Fibroblast of mammary gland (primary cell): ENCODE results near the gene DNAAF8.

Source experiments
- DNase-seq: peaks from one replicate; pipeline ENCODE4 v3.0.0-alpha.2; 2010; ENCODE audit warnings: low read depth
- H3K4me3 ChIP-seq: 2 replicates; pipeline ENCODE4 v1.5.1; 2011; ENCODE audit warnings: low read depth, mild to moderate bottlenecking, low read length, moderate library complexity; ENCODE audit not compliant: control insufficient read depth
- TF ChIP-seq, protein P1 (sequence below): conservative IDR thresholded peaks from 2 replicates; pipeline ENCODE4 v1.5.1; 2011; ENCODE audit warnings: low read depth, low read length, inconsistent platforms; ENCODE audit not compliant: control insufficient read depth, insufficient read depth

DNAAF8 gene

DNA sequence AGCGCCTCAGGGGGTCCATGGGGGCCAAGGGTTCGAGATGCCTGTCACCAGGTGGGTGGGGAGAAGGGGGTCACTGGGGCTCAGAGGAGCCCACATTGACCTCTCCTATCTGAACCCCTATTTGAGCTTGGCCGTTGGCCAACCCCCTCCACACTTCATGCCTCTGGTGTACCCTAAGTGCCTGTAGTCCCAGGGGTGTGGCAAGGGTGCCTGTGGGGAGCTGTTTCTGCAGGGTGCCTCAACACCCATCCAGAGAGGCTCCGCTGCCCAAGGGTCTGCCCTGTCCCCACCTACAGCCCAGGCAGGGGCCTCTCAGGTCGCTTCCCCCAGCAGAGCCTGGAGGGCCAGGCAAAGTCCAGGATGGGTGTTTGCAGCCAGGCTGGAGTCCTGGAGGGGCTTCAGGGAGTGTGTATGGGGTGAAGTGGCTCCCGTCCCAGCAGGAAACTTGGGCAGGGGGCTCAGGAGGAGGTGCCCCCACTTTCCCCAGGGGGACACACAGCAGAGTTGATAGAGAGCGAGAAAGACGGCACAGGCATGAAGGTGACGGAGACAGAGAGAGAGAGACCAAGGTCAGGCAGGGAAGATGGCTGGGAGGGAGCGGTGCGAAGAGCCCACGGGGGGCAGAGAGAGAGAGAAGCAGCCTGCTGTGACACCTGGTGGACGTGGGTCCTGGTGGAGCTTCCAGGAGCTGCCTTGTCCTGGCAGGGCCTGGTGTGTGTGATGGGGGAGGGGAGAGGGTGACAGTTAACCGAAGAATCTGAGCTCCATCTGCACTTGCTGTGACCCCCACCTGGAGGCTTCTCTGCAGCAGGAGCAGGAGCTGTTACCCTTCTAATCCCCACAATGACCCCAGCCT is 53.5 kb downstream of the DNAAF8 start, which contains the start of gene SEPTIN12:
SEPTIN12 (minus strand) TSS at position 719 of the 856 bp plus-strand sequence; CDS start at position 19, 700 bp downstream.
- TF ChIP-seq, protein P1, sequence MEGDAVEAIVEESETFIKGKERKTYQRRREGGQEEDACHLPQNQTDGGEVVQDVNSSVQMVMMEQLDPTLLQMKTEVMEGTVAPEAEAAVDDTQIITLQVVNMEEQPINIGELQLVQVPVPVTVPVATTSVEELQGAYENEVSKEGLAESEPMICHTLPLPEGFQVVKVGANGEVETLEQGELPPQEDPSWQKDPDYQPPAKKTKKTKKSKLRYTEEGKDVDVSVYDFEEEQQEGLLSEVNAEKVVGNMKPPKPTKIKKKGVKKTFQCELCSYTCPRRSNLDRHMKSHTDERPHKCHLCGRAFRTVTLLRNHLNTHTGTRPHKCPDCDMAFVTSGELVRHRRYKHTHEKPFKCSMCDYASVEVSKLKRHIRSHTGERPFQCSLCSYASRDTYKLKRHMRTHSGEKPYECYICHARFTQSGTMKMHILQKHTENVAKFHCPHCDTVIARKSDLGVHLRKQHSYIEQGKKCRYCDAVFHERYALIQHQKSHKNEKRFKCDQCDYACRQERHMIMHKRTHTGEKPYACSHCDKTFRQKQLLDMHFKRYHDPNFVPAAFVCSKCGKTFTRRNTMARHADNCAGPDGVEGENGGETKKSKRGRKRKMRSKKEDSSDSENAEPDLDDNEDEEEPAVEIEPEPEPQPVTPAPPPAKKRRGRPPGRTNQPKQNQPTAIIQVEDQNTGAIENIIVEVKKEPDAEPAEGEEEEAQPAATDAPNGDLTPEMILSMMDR = no peak
- no peak within 1 kb of the TSS for H3K4me3 ChIP-seq
- no peak for DNase-seq

DNA sequence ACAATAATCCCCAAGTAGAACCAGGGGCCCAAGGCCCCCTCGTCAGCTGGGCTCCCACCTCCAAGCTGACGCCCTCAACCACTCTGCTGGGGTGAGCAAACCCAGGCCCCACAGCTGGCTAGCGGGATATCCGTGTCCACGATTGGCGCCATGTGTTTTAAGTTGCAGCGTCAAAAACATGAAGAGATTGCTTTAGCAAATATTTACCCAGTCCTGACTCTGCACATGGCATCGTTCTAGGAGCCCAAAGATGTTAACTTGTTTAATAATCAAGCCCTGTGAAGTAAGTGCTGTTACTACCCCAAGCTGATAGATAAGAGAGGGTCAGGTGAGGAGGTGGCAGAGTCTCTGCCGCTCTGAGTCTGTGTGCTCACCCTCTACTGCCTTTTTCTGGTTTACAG is 54.2 kb downstream of the DNAAF8 start:
- no peak overlapping the region for H3K4me3 ChIP-seq
- TF ChIP-seq, protein P1 = no peak

DNA sequence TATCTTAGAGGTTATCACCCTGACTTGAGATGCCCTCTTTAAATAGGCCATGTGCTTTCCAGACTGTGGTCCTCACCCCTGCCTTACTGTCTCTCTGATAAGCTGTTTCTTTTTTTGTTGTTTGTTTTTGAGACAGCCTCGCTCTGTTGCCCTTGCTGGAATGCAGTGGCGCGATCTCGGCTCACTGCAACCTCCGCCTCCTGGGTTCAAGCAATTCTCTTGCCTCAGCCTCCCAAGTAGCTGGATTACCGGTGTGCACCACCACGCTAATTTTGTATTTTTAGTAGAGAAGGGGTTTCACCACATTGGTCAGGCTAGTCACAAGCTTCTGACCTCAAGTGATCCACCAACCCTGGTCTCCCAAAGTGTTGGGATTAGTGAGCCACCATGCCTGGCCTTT is 54.6 kb downstream of the DNAAF8 start:
- TF ChIP-seq, protein P1 = no peak
- no peak overlapping the region for H3K4me3 ChIP-seq
- DNase-seq = no peak

More for the DNA sequence above, 54.2 kb downstream of the DNAAF8 start:
- no peak for DNase-seq

DNA sequence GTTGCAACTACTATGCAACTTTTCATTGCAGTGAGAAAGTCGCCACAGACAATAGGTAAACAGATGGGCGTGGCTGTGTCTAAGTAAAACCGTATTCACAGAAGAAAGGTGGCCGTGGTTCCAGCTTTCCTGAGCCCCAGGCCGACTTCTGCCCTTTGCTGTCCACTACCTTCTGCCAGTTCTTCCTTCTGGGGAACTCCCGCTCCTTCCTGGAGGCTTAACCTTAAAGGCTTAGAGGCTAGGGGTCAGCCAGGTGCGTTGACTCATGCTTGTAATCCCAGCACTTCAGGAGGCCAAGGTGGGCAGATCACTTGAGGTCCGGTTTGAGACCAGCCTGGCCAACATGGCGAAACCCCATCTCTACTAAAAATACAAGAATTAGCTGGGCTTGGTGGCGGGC is 55.9 kb downstream of the DNAAF8 start:
- no peak for DNase-seq
- TF ChIP-seq, protein P1 = no peak
- no peak overlapping the region for H3K4me3 ChIP-seq

DNA sequence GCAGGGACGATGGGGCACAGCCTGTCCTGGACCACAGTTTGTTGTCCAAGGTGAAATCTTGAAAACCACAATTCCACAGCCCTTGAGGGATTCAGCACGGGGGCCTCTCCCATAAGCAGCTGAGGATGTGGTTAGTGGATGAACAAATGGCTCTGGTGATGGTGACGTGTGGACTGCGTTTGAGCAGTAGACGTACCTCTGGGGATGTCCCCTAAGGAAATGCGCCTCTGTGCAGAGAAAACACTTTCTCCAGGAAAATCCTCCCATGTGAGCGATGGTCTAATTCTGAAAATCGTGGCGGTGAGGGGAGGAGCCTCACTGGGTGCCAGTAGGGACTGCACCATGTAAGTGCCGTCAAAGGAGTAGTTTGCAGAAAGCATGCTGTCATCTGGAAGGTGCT is 56.5 kb downstream of the DNAAF8 start:
- TF ChIP-seq, protein P1 = no peak
- no peak overlapping the region for H3K4me3 ChIP-seq
- DNase-seq = no peak

DNA sequence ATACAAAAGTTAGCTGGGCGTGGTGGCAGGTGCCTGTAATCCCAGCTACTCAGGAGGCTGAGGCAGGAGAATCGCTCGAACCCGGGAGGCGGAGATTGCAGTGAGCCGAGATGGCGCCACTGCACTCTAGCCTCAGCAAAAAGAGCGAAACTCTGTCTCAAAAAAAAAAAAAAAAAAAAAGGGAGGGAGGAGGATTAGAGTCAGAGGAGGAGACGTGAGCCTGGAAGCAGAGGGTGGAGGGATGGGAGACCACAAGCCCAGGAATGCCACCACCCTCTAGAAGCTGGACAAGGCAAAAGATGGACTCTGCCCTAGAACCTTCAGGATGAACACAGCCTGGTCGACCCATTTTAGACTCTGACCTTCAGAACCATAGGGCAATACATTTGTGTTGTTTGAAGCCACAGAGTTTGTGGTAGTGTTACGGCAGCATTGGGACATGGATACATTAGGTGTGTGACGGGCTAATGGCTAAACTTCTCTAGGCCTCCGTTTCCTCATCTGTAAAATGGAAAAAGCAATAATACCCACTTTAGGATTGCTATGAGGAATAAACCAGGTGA is 58.7 kb downstream of the DNAAF8 start:
- no peak overlapping the region for H3K4me3 ChIP-seq
- TF ChIP-seq, protein P1 = no peak
- no peak for DNase-seq
